WTC11 (cell line): ENCODE measurements around the gene SUPT3H. TPM values are rescaled to one million over a fixed set of nuclear protein-coding genes. Genes with fewer than 3 reads are reported as not detected.
"Not testable (repeated sequence)": the region's sequence is repeated elsewhere in the genome, so short reads cannot be mapped to it uniquely, and the experiment has no call there.

Experiments used
- ATAC-seq: fragments of 200-7000 bp; cut with Tn5 transposase; 2 replicates; pipeline ENCODE4 v1.10.0; 2021; ENCODE audit warnings: mild to moderate bottlenecking, moderate library complexity
- CTCF ChIA-PET: fragments of 300-600 bp; sonication (Branson Sonifier 250); formaldehyde crosslinking; loops from one replicate; lab custom pipeline; 2021; ENCODE audit warnings: antibody characterized with exemption; lab: Charles Lee
- POLR2A ChIA-PET: fragments of 350-600 bp; sonication (Branson Sonifier 250); formaldehyde crosslinking; loops from one replicate; lab custom pipeline; 2021; ENCODE audit warnings: antibody characterized with exemption; lab: Charles Lee
- DNase-seq: peaks from one replicate; pipeline ENCODE4 v3.0.0; 2021; ENCODE audit warnings: low spot score
- H3K27ac Mint-ChIP-seq: 2 replicates; pipeline ENCODE4 v1.8.0; 2021; ENCODE audit warnings: mixed read lengths
- H3K27me3 Mint-ChIP-seq: 2 replicates; pipeline ENCODE4 v1.8.0; 2021; ENCODE audit warnings: low read depth, mild to moderate bottlenecking, moderate library complexity, mixed read lengths
- H3K36me3 Mint-ChIP-seq: 2 replicates; pipeline ENCODE4 v1.8.0; 2021; ENCODE audit warnings: mixed read lengths
- H3K4me1 Mint-ChIP-seq: 2 replicates; pipeline ENCODE4 v1.8.0; 2022; ENCODE audit warnings: mixed read lengths
- H3K4me3 Mint-ChIP-seq: 2 replicates; pipeline ENCODE4 v1.8.0; 2021; ENCODE audit warnings: mild to moderate bottlenecking, moderate library complexity, mixed read lengths
- H3K9me3 Mint-ChIP-seq: 2 replicates; pipeline ENCODE4 v1.8.0; 2021; ENCODE audit warnings: mixed read lengths
- CBFB ChIP-seq: sonication (generic); formaldehyde crosslinking; IDR thresholded peaks from 2 replicates; pipeline ENCODE4 v1.8.1; 2022; ENCODE audit warnings: mild to moderate bottlenecking, low read depth, missing genetic modification reagents
- FOXP1 ChIP-seq: sonication (generic); formaldehyde crosslinking; IDR thresholded peaks from 2 replicates; pipeline ENCODE4 v1.8.0; 2022; ENCODE audit warnings: missing genetic modification reagents, mild to moderate bottlenecking, moderate library complexity, borderline replicate concordance
- GABPB1 ChIP-seq: sonication (generic); formaldehyde crosslinking; IDR thresholded peaks from 2 replicates; pipeline ENCODE4 v1.8.1; 2023; ENCODE audit warnings: mild to moderate bottlenecking, missing genetic modification reagents
- GRHL2 ChIP-seq: fragments of 250-450 bp; sonication (Bioruptor Pico); IDR thresholded peaks from 2 replicates; pipeline ENCODE4 v1.8.0; 2022; ENCODE audit warnings: mild to moderate bottlenecking, moderate library complexity; ENCODE audit not compliant: insufficient replicate concordance, severe bottlenecking
- IRF2 ChIP-seq: sonication (generic); formaldehyde crosslinking; IDR thresholded peaks from 2 replicates; pipeline ENCODE4 v1.8.0; 2022; ENCODE audit warnings: low read depth, missing genetic modification reagents, borderline replicate concordance
- MYBL2 ChIP-seq: sonication (generic); formaldehyde crosslinking; IDR thresholded peaks from 2 replicates; pipeline ENCODE4 v1.8.1; 2023; ENCODE audit warnings: mild to moderate bottlenecking, moderate library complexity, missing genetic modification reagents
- NFE2L1 ChIP-seq: sonication (generic); formaldehyde crosslinking; IDR thresholded peaks from 2 replicates; pipeline ENCODE4 v1.8.1; 2023; ENCODE audit warnings: missing genetic modification reagents
- TEAD1 ChIP-seq: sonication (generic); formaldehyde crosslinking; IDR thresholded peaks from 2 replicates; pipeline ENCODE4 v1.8.0; 2022; ENCODE audit warnings: mild to moderate bottlenecking, missing genetic modification reagents
- ZNF396 ChIP-seq: fragments of 250-450 bp; sonication (Bioruptor Pico); IDR thresholded peaks from 2 replicates; pipeline ENCODE4 v1.8.0; 2021; ENCODE audit warnings: mild to moderate bottlenecking, moderate library complexity, borderline replicate concordance
- total RNA-seq: library from RNA; stranded (reverse); gene quantifications from 3 replicates; pipeline ENCODE4 v1.2.3, GENCODE V29; 2021
- TF ChIP-seq, protein P1 (sequence below): sonication (generic); formaldehyde crosslinking; IDR thresholded peaks from 2 replicates; pipeline ENCODE4 v1.8.0; 2023; ENCODE audit warnings: missing genetic modification reagents, mild to moderate bottlenecking, borderline replicate concordance
- TF ChIP-seq, protein P2 (sequence below): sonication (generic); formaldehyde crosslinking; IDR thresholded peaks from 2 replicates; pipeline ENCODE4 v1.8.1; 2022; ENCODE audit warnings: mild to moderate bottlenecking, moderate library complexity, missing genetic modification reagents
- TF ChIP-seq, protein P3 (sequence below): sonication (generic); formaldehyde crosslinking; IDR thresholded peaks from 2 replicates; pipeline ENCODE4 v1.8.1; 2022; ENCODE audit warnings: mild to moderate bottlenecking, missing genetic modification reagents, moderate library complexity, borderline replicate concordance
- TF ChIP-seq, protein P4 (sequence below): fragments of 250-450 bp; sonication (Bioruptor Pico); conservative IDR thresholded peaks from 2 replicates; pipeline ENCODE4 v1.9.0; 2021; ENCODE audit warnings: mild to moderate bottlenecking
- TF ChIP-seq, protein P5 (sequence below): sonication (generic); formaldehyde crosslinking; conservative IDR thresholded peaks from 2 replicates; pipeline ENCODE4 v1.8.1; 2022; ENCODE audit warnings: mild to moderate bottlenecking, missing genetic modification reagents
- TF ChIP-seq, protein P6 (sequence below): sonication (generic); formaldehyde crosslinking; IDR thresholded peaks from 2 replicates; pipeline ENCODE4 v1.8.1; 2023; ENCODE audit warnings: mild to moderate bottlenecking, missing genetic modification reagents, borderline replicate concordance

The SUPT3H gene
- total RNA-seq, 1 experiment from 2014 or later, result 15.3 TPM

DNA sequence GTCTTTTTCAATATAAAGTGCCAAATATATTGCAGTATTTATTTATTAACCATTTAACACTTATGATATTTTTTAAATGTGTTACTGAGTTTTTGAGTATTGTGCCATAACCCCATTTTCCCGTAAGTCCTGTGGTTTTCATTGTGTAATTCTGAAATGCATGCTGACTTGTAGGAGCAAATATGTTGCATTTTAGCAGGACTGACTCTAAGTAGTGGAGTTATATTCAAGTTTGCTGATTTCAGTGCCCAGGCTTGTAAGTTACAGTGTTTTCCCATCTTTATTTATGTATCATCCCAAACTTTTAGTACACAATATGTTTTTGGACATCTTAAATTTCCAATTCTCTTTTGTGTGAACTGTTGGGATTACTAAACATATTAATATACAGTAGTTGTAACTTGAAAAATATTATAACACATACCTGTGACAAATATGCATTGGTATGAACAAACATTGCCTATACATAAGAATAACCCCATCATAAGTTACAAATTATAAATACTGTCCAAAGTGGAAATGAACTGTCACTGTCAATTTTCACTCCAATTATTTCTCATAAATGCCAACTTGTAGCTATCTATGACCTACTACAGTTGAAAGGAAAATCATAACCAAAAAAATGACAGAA, 228.9 kb downstream of the SUPT3H start:
- DNase-seq (no peak), ATAC-seq (no peak)
- H3K4me1 Mint-ChIP-seq, result no peaks in the 10 kb centered on the region
- TF ChIP-seq MYBL2 (CRISPR knock-in tag), result no peak
- TF ChIP-seq, protein P1, sequence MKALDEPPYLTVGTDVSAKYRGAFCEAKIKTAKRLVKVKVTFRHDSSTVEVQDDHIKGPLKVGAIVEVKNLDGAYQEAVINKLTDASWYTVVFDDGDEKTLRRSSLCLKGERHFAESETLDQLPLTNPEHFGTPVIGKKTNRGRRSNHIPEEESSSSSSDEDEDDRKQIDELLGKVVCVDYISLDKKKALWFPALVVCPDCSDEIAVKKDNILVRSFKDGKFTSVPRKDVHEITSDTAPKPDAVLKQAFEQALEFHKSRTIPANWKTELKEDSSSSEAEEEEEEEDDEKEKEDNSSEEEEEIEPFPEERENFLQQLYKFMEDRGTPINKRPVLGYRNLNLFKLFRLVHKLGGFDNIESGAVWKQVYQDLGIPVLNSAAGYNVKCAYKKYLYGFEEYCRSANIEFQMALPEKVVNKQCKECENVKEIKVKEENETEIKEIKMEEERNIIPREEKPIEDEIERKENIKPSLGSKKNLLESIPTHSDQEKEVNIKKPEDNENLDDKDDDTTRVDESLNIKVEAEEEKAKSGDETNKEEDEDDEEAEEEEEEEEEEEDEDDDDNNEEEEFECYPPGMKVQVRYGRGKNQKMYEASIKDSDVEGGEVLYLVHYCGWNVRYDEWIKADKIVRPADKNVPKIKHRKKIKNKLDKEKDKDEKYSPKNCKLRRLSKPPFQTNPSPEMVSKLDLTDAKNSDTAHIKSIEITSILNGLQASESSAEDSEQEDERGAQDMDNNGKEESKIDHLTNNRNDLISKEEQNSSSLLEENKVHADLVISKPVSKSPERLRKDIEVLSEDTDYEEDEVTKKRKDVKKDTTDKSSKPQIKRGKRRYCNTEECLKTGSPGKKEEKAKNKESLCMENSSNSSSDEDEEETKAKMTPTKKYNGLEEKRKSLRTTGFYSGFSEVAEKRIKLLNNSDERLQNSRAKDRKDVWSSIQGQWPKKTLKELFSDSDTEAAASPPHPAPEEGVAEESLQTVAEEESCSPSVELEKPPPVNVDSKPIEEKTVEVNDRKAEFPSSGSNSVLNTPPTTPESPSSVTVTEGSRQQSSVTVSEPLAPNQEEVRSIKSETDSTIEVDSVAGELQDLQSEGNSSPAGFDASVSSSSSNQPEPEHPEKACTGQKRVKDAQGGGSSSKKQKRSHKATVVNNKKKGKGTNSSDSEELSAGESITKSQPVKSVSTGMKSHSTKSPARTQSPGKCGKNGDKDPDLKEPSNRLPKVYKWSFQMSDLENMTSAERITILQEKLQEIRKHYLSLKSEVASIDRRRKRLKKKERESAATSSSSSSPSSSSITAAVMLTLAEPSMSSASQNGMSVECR (CRISPR knock-in tag), result no peak
- TF ChIP-seq, protein P2, sequence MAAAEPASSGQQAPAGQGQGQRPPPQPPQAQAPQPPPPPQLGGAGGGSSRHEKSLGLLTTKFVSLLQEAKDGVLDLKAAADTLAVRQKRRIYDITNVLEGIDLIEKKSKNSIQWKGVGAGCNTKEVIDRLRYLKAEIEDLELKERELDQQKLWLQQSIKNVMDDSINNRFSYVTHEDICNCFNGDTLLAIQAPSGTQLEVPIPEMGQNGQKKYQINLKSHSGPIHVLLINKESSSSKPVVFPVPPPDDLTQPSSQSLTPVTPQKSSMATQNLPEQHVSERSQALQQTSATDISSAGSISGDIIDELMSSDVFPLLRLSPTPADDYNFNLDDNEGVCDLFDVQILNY, result no peak
- peaks cover 23% of the 10 kb centered on the region for H3K9me3 Mint-ChIP-seq
- H3K36me3 Mint-ChIP-seq, result peaks cover 11% of the 10 kb centered on the region
- POLR2A ChIA-PET, result no interaction called here
- CTCF ChIA-PET, result no interaction called here
- no peaks in the 10 kb centered on the region for H3K27me3 Mint-ChIP-seq
- no peak overlapping the region for H3K27ac Mint-ChIP-seq
- no peak overlapping the region for H3K4me3 Mint-ChIP-seq

DNA sequence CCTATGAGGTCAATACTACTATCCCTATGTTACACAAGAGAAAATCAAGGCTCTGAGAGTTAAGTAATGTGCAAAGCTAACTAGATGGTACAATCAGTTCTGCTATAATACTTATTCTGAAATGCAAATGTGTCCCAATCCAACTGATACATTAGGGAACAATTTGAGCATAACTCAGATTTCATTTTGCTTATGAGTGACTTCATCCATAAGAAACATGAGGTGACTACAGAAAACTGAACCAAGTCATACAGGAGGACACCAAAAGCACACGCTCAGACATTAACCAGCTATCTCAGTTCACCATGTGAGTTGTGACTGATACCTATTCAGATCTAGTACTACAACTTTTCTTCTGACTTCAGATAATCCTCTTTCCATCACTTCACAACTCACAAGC, 229.5 kb downstream of the SUPT3H start:
- Mint-ChIP-seq H3K4me3 (no peak overlapping the region), H3K4me1 (no peaks in the 10 kb centered on the region), H3K9me3 (peaks cover 26% of the 10 kb centered on the region), H3K36me3 (peaks cover 11% of the 10 kb centered on the region), H3K27me3 (no peaks in the 10 kb centered on the region), H3K27ac (no peak overlapping the region)
- POLR2A ChIA-PET, result no interaction called here
- no peak for DNase-seq
- no peak for ATAC-seq
- TF ChIP-seq, protein P3, sequence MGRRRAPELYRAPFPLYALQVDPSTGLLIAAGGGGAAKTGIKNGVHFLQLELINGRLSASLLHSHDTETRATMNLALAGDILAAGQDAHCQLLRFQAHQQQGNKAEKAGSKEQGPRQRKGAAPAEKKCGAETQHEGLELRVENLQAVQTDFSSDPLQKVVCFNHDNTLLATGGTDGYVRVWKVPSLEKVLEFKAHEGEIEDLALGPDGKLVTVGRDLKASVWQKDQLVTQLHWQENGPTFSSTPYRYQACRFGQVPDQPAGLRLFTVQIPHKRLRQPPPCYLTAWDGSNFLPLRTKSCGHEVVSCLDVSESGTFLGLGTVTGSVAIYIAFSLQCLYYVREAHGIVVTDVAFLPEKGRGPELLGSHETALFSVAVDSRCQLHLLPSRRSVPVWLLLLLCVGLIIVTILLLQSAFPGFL, result no peak
- TF ChIP-seq FOXP1 (CRISPR knock-in tag) (no peak), IRF2 (CRISPR knock-in tag) (no peak), GABPB1 (CRISPR knock-in tag) (no peak), ZNF396 (CRISPR knock-in tag) (no peak), GRHL2 (CRISPR knock-in tag) (no peak), TEAD1 (no peak), CBFB (no peak), NFE2L1 (CRISPR knock-in tag) (no peak)
- TF ChIP-seq, protein P4, sequence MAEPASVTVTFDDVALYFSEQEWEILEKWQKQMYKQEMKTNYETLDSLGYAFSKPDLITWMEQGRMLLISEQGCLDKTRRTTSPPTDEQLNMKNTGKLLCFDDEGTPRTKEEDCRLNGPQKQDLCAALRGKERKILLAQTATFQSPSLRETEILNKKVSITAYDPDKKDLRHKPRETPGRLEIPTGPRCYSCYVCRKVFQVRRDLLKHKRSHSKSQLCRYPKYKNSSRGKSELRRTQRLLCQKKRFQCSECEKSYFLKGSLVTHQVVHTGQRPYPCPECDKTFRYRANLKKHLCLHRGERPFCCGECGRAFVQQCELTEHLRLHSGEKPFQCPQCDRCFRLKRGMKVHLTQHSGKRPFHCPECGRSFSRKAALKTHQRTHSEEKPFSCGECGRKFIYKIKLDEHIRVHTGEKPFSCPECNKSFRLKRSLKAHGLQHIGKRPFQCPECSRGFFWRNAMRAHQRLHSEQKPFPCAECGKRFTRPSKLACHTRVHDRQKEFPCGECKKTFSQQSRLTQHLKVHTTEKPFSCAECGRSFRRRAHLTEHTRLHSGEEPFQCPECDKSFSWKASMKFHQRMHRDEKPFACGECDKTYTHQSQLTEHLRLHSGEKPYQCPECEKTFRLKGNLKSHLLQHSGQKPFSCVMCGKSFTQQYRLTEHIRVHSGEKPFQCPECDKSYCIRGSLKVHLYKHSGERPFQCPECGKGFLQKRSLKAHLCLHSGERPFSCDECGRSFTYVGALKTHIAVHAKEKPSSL (CRISPR knock-in tag), result no peak
- TF ChIP-seq, protein P5, sequence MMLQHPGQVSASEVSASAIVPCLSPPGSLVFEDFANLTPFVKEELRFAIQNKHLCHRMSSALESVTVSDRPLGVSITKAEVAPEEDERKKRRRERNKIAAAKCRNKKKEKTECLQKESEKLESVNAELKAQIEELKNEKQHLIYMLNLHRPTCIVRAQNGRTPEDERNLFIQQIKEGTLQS (CRISPR knock-in tag), result no peak
- TF ChIP-seq, protein P6, sequence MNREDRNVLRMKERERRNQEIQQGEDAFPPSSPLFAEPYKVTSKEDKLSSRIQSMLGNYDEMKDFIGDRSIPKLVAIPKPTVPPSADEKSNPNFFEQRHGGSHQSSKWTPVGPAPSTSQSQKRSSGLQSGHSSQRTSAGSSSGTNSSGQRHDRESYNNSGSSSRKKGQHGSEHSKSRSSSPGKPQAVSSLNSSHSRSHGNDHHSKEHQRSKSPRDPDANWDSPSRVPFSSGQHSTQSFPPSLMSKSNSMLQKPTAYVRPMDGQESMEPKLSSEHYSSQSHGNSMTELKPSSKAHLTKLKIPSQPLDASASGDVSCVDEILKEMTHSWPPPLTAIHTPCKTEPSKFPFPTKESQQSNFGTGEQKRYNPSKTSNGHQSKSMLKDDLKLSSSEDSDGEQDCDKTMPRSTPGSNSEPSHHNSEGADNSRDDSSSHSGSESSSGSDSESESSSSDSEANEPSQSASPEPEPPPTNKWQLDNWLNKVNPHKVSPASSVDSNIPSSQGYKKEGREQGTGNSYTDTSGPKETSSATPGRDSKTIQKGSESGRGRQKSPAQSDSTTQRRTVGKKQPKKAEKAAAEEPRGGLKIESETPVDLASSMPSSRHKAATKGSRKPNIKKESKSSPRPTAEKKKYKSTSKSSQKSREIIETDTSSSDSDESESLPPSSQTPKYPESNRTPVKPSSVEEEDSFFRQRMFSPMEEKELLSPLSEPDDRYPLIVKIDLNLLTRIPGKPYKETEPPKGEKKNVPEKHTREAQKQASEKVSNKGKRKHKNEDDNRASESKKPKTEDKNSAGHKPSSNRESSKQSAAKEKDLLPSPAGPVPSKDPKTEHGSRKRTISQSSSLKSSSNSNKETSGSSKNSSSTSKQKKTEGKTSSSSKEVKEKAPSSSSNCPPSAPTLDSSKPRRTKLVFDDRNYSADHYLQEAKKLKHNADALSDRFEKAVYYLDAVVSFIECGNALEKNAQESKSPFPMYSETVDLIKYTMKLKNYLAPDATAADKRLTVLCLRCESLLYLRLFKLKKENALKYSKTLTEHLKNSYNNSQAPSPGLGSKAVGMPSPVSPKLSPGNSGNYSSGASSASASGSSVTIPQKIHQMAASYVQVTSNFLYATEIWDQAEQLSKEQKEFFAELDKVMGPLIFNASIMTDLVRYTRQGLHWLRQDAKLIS (CRISPR knock-in tag), result no peak
- CTCF ChIA-PET, result no interaction called here

DNA sequence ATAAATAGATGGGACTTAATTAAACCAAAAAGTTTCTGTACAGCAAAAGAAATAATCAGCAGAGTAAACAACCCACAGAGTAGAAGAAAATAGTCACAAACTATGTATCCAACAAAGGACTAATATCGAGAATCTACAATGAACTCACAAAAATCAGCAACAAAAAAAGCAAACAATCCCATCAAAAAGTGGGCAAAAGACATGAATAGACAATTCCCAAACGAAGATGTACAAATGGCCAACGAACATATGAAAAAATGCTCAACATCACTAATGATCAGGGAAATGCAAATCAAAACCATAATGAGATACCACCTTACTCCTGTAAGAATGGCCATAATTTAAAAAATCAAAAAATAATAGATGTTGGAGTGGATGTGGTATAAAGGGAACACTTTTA, 232.1 kb downstream of the SUPT3H start:
- Mint-ChIP-seq H3K9me3 (peaks cover 26% of the 10 kb centered on the region), H3K4me1 (peaks cover 12% of the 10 kb centered on the region), H3K36me3 (peaks cover 11% of the 10 kb centered on the region)
- H3K27ac Mint-ChIP-seq, ATAC-seq, H3K4me3 Mint-ChIP-seq, CTCF ChIA-PET, DNase-seq, POLR2A ChIA-PET, H3K27me3 Mint-ChIP-seq: not testable (repeated sequence)
